Breast epithelium (tissue), 3 donors: ENCODE results near the gene HEBP1.

Experiments used
- CTCF ChIP-seq, 3 donors: fragments of 450-650 bp; IDR thresholded peaks; one replicate each; pipeline ENCODE4 v1.5.1; 2016 to 2017; ENCODE audit warnings: antibody characterized with exemption in 3 of 3, mild to moderate bottlenecking in 3 of 3, moderate library complexity in 3 of 3
- POLR2A ChIP-seq: fragments of 450-650 bp; IDR thresholded peaks from one replicate; pipeline ENCODE4 v1.6.1; 2016; ENCODE audit warnings: antibody characterized with exemption, mild to moderate bottlenecking, moderate library complexity

DNA sequence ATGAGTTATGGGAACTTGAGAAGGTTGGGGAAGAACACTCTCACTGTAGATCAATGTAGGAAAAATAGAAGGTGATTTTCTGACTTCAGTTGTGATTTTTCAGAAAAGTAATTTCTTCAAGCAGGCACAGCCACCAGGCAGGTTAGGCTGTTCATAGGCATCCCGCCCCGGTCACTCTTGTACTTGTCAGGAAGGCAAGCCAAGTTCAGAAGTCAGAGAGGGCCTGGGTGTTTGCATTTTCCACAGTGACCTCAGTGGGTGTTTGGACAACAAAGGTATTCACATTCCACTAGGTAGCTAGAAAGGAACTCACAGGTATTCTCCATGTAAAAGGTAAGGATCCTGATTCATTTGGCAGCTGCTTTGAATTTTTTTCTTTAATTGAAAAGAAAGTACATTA, 41.2 kb upstream of the HEBP1 start:
- TF ChIP-seq CTCF (IDR thresholded peaks at IDR 0.05), result no peak
- TF ChIP-seq POLR2A, result no peak
